Muscle of leg (tissue), 11 donors: ENCODE data around the gene RTN4R. TPM values are rescaled to one million over a fixed set of nuclear protein-coding genes. Genes with fewer than 3 reads are reported as not detected.

ENCODE experiments used
- DNase-seq: peaks from one replicate; pipeline ENCODE4 v3.0.0; 2013
- H3K27ac ChIP-seq: one replicate; pipeline ENCODE4 v1.5.1; 2013; ENCODE audit warnings: mild to moderate bottlenecking, low read length, control low read depth
- H3K27me3 ChIP-seq: one replicate; pipeline ENCODE4 v1.6.1; 2013; ENCODE audit warnings: low read length; ENCODE audit not compliant: control insufficient read depth, insufficient read depth
- H3K36me3 ChIP-seq: one replicate; pipeline ENCODE4 v1.6.1; 2013; ENCODE audit warnings: low read length; ENCODE audit not compliant: control insufficient read depth, insufficient read depth
- H3K4me1 ChIP-seq: one replicate; pipeline ENCODE4 v1.6.1; 2013; ENCODE audit warnings: low read length; ENCODE audit not compliant: control insufficient read depth, insufficient read depth
- H3K4me3 ChIP-seq: one replicate; pipeline ENCODE4 v1.5.1; 2013; ENCODE audit warnings: low read length, control low read depth
- H3K9me3 ChIP-seq: replicated peaks from 2 replicates; pipeline ENCODE4 v1.6.1; 2013; ENCODE audit warnings: low read depth, low read length; ENCODE audit not compliant: control insufficient read depth
- WGBS: methylation state at CpG from one replicate; pipeline ENCODE4 v1.1.5; 2013; ENCODE audit warnings: missing lambda C conversion rate; ENCODE audit not compliant: insufficient coverage; 5-methylcytosine and 5-hydroxymethylcytosine counted together
- polyA plus RNA-seq, 8 donors: library from polyadenylated mRNA; unstranded; fragments of 120-200 nt; gene quantifications; one replicate each; pipeline versions ENCODE4 v1.2.1 to v1.2.3, GENCODE V29; 2013; ENCODE audit warnings: inconsistent platforms in 1 of 8, low replicate concordance in 1 of 8; ENCODE audit not compliant: insufficient read length in 8 of 8, insufficient read depth in 1 of 8
- total RNA-seq: library from RNA; stranded (reverse); fragments of 120-200 nt; gene quantifications from one replicate; pipeline ENCODE4 v1.2.4, GENCODE V29; 2013

Gene RTN4R
- total and polyA plus RNA-seq, 9 donors, result 7.3 to 19.0 (median 13.5) TPM

- Histone ChIP-seq H3K36me3 (no peaks in the 10 kb centered on the region), H3K27ac (peak overlapping the region; percentile 3), H3K9me3 (no peaks in the 10 kb centered on the region), H3K27me3 (no peaks in the 10 kb centered on the region), H3K4me3 (no peak overlapping the region), H3K4me1 (peaks cover 65% of the 10 kb centered on the region)
- no peak for DNase-seq
- 39% methylated on average over 16 of the region's 16 CpGs for WGBS
These were observed 63.3 kb downstream of the RTN4R start for GRCh38 chr22:20204806-20205205.

- H3K9me3 ChIP-seq, result no peaks in the 10 kb centered on the region
- WGBS, result 66% methylated on average over 8 of the region's 8 CpGs
- H3K27ac ChIP-seq, result peak overlapping the region; percentile 20
- H3K4me3 ChIP-seq, result no peak overlapping the region
- DNase-seq, result no peak
- H3K36me3 ChIP-seq, result no peaks in the 10 kb centered on the region
- H3K27me3 ChIP-seq, result no peaks in the 10 kb centered on the region
- peaks cover 65% of the 10 kb centered on the region for H3K4me1 ChIP-seq
These were observed 63.8 kb downstream of the RTN4R start for GRCh38 chr22:20204311-20204710.

GRCh38 chr22:20203552-20204201 lies 64.4 kb downstream of the RTN4R start:
- Histone ChIP-seq H3K27ac (peak overlapping the region; percentile 20), H3K27me3 (no peaks in the 10 kb centered on the region), H3K9me3 (no peaks in the 10 kb centered on the region), H3K4me1 (peaks cover 61% of the 10 kb centered on the region), H3K4me3 (no peak overlapping the region), H3K36me3 (no peaks in the 10 kb centered on the region)
- DNase-seq, result no peak
- 67% methylated on average over 7 of the region's 11 CpGs for WGBS

GRCh38 chr22:20203142-20203551 lies 65.0 kb downstream of the RTN4R start:
- no peaks in the 10 kb centered on the region for H3K9me3 ChIP-seq
- H3K4me1 ChIP-seq, result peaks cover 56% of the 10 kb centered on the region
- 45% methylated on average over 4 of the region's 4 CpGs for WGBS
- no peaks in the 10 kb centered on the region for H3K27me3 ChIP-seq
- no peak for DNase-seq
- H3K36me3 ChIP-seq, result no peaks in the 10 kb centered on the region
- no peak overlapping the region for H3K27ac ChIP-seq
- no peak overlapping the region for H3K4me3 ChIP-seq

GRCh38 chr22:20201837-20202392 lies 66.2 kb downstream of the RTN4R start:
- peaks cover 44% of the 10 kb centered on the region for H3K4me1 ChIP-seq
- H3K27ac ChIP-seq, result no peak overlapping the region
- no peaks in the 10 kb centered on the region for H3K9me3 ChIP-seq
- H3K4me3 ChIP-seq, result no peak overlapping the region
- no peaks in the 10 kb centered on the region for H3K36me3 ChIP-seq
- no peaks in the 10 kb centered on the region for H3K27me3 ChIP-seq
- no peak for DNase-seq
- WGBS, result 75% methylated on average over 13 of the region's 13 CpGs

GRCh38 chr22:20199906-20200305 lies 68.2 kb downstream of the RTN4R start:
- peaks cover 27% of the 10 kb centered on the region for H3K4me1 ChIP-seq
- H3K9me3 ChIP-seq, result no peaks in the 10 kb centered on the region
- H3K27me3 ChIP-seq, result no peaks in the 10 kb centered on the region
- H3K4me3 ChIP-seq, result no peak overlapping the region
- DNase-seq, result no peak
- H3K36me3 ChIP-seq, result no peaks in the 10 kb centered on the region
- 88% methylated on average over 1 of the region's 5 CpGs for WGBS
- no peak overlapping the region for H3K27ac ChIP-seq

- WGBS, result 80% methylated on average over 1 of the region's 1 CpG
- Histone ChIP-seq H3K9me3 (no peaks in the 10 kb centered on the region), H3K36me3 (no peaks in the 10 kb centered on the region), H3K4me3 (no peak overlapping the region), H3K27ac (no peak overlapping the region), H3K4me1 (peaks cover 23% of the 10 kb centered on the region), H3K27me3 (no peaks in the 10 kb centered on the region)
- no peak for DNase-seq
These were observed 68.7 kb downstream of the RTN4R start for GRCh38 chr22:20199413-20199842.

- WGBS, result 48% methylated on average over 5 of the region's 10 CpGs
- Histone ChIP-seq H3K27ac (no peak overlapping the region), H3K36me3 (no peaks in the 10 kb centered on the region), H3K9me3 (no peaks in the 10 kb centered on the region), H3K27me3 (no peaks in the 10 kb centered on the region), H3K4me3 (no peak overlapping the region), H3K4me1 (peaks cover 16% of the 10 kb centered on the region)
- DNase-seq, result no peak
These were observed 69.4 kb downstream of the RTN4R start for GRCh38 chr22:20198557-20199319.

- 77% methylated on average over 17 of the region's 18 CpGs for WGBS
- H3K9me3 ChIP-seq, result no peaks in the 10 kb centered on the region
These were observed 70.6 kb downstream of the RTN4R start for GRCh38 chr22:20197407-20198030.

More at GRCh38 chr22:20197407-20198030, 70.6 kb downstream of the RTN4R start:
- DNase-seq, result no peak
- H3K4me1 ChIP-seq, result peaks cover 9% of the 10 kb centered on the region
- H3K27me3 ChIP-seq, result no peaks in the 10 kb centered on the region
- H3K36me3 ChIP-seq, result no peaks in the 10 kb centered on the region
- no peak overlapping the region for H3K4me3 ChIP-seq
- no peak overlapping the region for H3K27ac ChIP-seq
